Smooth muscle cell (in vitro differentiated cells): ENCODE results near the gene BCAR3. TPM values are rescaled to one million over a fixed set of nuclear protein-coding genes. Genes with fewer than 3 reads are reported as not detected.

Experiments used
- DNase-seq: peaks from one replicate; lab custom pipeline; 2025; ENCODE audit not compliant: unreplicated experiment; lab: John Stamatoyannopoulos, UW
- H2AFZ ChIP-seq: fragments of 200-600 bp; sonication (generic); 2 replicates; pipeline ENCODE4 v1.6.0; 2016; ENCODE audit warnings: antibody characterized with exemption, low read depth, mild to moderate bottlenecking
- H3F3A ChIP-seq: fragments of 200-600 bp; sonication (generic); 2 replicates; pipeline ENCODE4 v1.6.0; 2017; ENCODE audit warnings: antibody characterized with exemption, low read depth
- H3K27ac ChIP-seq: fragments of 200-600 bp; sonication (generic); 2 replicates; pipeline ENCODE4 v1.5.1; 2016; ENCODE audit warnings: low read depth, mild to moderate bottlenecking
- H3K27me3 ChIP-seq: fragments of 200-600 bp; sonication (generic); 2 replicates; pipeline ENCODE4 v1.6.1; 2016; ENCODE audit warnings: low read depth, mild to moderate bottlenecking
- H3K36me3 ChIP-seq: fragments of 200-600 bp; sonication (generic); 2 replicates; pipeline ENCODE4 v1.5.1; 2016; ENCODE audit warnings: low read depth
- H3K4me1 ChIP-seq: fragments of 200-600 bp; sonication (generic); 2 replicates; pipeline ENCODE4 v1.5.1; 2016; ENCODE audit warnings: low read depth
- H3K4me2 ChIP-seq: fragments of 200-600 bp; sonication (generic); 2 replicates; pipeline ENCODE4 v1.6.0; 2016; ENCODE audit warnings: mild to moderate bottlenecking
- H3K4me3 ChIP-seq: fragments of 200-600 bp; sonication (generic); 2 replicates; pipeline ENCODE4 v1.5.1; 2016; ENCODE audit warnings: mild to moderate bottlenecking
- H3K79me2 ChIP-seq: fragments of 200-600 bp; sonication (generic); 2 replicates; pipeline ENCODE4 v1.6.0; 2016; ENCODE audit warnings: low read depth, mild to moderate bottlenecking
- H3K9ac ChIP-seq: fragments of 200-600 bp; sonication (generic); 2 replicates; pipeline ENCODE4 v1.6.0; 2016; ENCODE audit warnings: low read depth
- H3K9me3 ChIP-seq: fragments of 200-600 bp; sonication (generic); replicated peaks from 2 replicates; pipeline ENCODE4 v1.5.1; 2016; ENCODE audit warnings: low read depth
- H4K20me1 ChIP-seq: fragments of 200-600 bp; sonication (generic); 2 replicates; pipeline ENCODE4 v1.6.0; 2016; ENCODE audit warnings: low read depth
- WGBS: methylation state at CpG from one replicate; pipeline ENCODE4 v1.1.7; 2016; ENCODE audit warnings: low lambda C conversion rate; 5-methylcytosine and 5-hydroxymethylcytosine counted together
- polyA plus RNA-seq: library from polyadenylated mRNA; unstranded; fragments of >200 nt; fragmentation: Nextera tagmentation; extraction: Ambion mirVana; gene quantifications from 2 replicates; pipeline ENCODE4 v1.2.1, GENCODE V29; 2016
- total RNA-seq: library from RNA; depleted of rRNA; stranded (reverse); fragments of >200 nt; gene quantifications from 2 replicates; pipeline ENCODE4 v1.2.3, GENCODE V29; 2014
- TF ChIP-seq, protein P1 (sequence below): fragments of 200-600 bp; sonication (generic); IDR thresholded peaks from 2 replicates; pipeline ENCODE4 v1.5.1; 2017; ENCODE audit warnings: borderline replicate concordance, mild to moderate bottlenecking, antibody characterized with exemption; ENCODE audit not compliant: insufficient read depth, poor library complexity, severe bottlenecking

BCAR3 gene
- total and polyA plus RNA-seq, 2 experiments from 2014 or later = 21.4 to 24.9 TPM

DNA sequence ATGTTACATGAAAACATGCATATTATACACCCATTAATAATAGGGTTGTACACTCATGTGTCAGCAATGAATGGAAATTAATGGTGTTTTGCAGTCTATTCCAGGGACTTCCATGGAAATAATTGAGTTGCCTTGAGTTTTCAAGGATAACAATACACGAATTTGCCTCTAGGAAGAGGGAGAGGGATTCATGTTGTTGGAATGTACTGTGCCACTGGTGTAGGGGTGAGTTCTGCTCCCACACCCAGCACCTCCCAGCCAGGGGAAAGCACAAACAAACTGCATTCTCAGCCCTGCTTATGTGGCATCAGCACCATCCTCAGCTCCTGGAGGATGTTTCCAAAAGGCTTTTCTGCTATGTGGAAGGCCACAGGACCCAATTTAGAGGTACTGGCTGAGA lies 57.8 kb downstream of the BCAR3 start:
- peak overlapping the region; percentile 28 for H3K27ac ChIP-seq
- no peak overlapping the region for H3K9ac ChIP-seq
- H3K9me3 ChIP-seq = no peaks in the 10 kb centered on the region
- no peak overlapping the region for H3K4me3 ChIP-seq
- no peak for DNase-seq
- no peaks in the 10 kb centered on the region for H3K27me3 ChIP-seq
- H3F3A ChIP-seq = peaks cover 15% of the 10 kb centered on the region
- 5% methylated on average over 1 of the region's 1 CpG for WGBS
- no peaks in the 10 kb centered on the region for H3K4me1 ChIP-seq
- TF ChIP-seq, protein P1, sequence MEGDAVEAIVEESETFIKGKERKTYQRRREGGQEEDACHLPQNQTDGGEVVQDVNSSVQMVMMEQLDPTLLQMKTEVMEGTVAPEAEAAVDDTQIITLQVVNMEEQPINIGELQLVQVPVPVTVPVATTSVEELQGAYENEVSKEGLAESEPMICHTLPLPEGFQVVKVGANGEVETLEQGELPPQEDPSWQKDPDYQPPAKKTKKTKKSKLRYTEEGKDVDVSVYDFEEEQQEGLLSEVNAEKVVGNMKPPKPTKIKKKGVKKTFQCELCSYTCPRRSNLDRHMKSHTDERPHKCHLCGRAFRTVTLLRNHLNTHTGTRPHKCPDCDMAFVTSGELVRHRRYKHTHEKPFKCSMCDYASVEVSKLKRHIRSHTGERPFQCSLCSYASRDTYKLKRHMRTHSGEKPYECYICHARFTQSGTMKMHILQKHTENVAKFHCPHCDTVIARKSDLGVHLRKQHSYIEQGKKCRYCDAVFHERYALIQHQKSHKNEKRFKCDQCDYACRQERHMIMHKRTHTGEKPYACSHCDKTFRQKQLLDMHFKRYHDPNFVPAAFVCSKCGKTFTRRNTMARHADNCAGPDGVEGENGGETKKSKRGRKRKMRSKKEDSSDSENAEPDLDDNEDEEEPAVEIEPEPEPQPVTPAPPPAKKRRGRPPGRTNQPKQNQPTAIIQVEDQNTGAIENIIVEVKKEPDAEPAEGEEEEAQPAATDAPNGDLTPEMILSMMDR = no peak
- H3K36me3 ChIP-seq = no peaks in the 10 kb centered on the region
- no peak overlapping the region for H2AFZ ChIP-seq
- no peak overlapping the region for H3K4me2 ChIP-seq
- H3K79me2 ChIP-seq = peaks cover 77% of the 10 kb centered on the region
- peaks cover 95% of the 10 kb centered on the region for H4K20me1 ChIP-seq

DNA sequence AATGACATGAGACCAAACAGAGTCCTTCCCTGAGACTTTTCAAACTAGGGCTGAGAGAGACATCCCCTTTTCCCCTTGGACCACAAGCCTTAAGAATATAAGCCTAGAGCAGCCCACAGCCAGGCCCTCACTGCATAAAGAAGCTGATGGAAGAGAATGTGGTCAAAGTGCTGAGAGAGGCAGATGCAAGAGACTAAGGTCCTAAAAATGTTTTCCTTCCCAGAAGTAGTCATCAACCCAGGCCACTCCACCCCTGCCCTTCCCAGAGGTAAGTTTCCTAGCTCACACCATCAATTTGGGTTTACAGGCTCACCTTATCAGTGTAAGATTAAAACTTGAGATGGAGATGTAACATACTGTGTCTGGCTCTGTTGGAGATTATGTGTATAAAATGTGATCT lies 58.2 kb downstream of the BCAR3 start:
- H3K4me2 ChIP-seq = peak overlapping the region; percentile 36
- H3K9me3 ChIP-seq = no peaks in the 10 kb centered on the region
- no peaks in the 10 kb centered on the region for H3K4me1 ChIP-seq
- H3K36me3 ChIP-seq = no peaks in the 10 kb centered on the region
- peaks cover 15% of the 10 kb centered on the region for H3F3A ChIP-seq
- H3K9ac ChIP-seq = no peak overlapping the region
- no peaks in the 10 kb centered on the region for H3K27me3 ChIP-seq
- H3K4me3 ChIP-seq = no peak overlapping the region
- H4K20me1 ChIP-seq = peaks cover 93% of the 10 kb centered on the region
- DNase-seq = no peak
- TF ChIP-seq, protein P1 = no peak
- peaks cover 77% of the 10 kb centered on the region for H3K79me2 ChIP-seq
- no peak overlapping the region for H2AFZ ChIP-seq
- H3K27ac ChIP-seq = peak overlapping the region; percentile 28

GRCh38 chr1:93621246-93621645 lies 60.4 kb downstream of the BCAR3 start:
- TF ChIP-seq, protein P1 = no peak
- no peak overlapping the region for H3K4me2 ChIP-seq
- no peak overlapping the region for H3K27ac ChIP-seq
- peaks cover 94% of the 10 kb centered on the region for H4K20me1 ChIP-seq
- H3K4me3 ChIP-seq = no peak overlapping the region
- H3K9ac ChIP-seq = no peak overlapping the region
- no peaks in the 10 kb centered on the region for H3K9me3 ChIP-seq
- H2AFZ ChIP-seq = no peak overlapping the region
- no peak for DNase-seq
- H3K79me2 ChIP-seq = peaks cover 77% of the 10 kb centered on the region
- peaks cover 18% of the 10 kb centered on the region for H3F3A ChIP-seq
- H3K36me3 ChIP-seq = no peaks in the 10 kb centered on the region
- H3K4me1 ChIP-seq = peaks cover 19% of the 10 kb centered on the region
- WGBS = 92% methylated on average over 5 of the region's 5 CpGs
- no peaks in the 10 kb centered on the region for H3K27me3 ChIP-seq

DNA sequence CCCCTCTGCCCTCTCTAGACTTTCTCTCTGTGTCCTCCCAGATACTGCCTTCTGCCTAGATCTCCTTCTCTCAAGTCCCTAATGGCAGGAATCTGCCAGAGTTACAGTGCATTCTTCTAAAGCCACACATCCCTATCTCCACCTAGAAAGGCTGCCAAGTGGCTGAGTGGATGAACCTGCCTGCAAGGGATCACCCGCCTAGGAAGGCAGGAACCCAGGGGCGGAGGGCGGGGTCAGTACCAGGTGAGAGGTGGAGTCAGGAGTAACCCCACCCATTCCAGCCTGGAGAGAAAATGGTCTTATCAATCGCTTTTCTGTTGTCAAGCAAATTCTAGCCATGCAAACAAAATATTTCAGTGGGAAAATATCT lies 60.8 kb downstream of the BCAR3 start:
- peaks cover 94% of the 10 kb centered on the region for H4K20me1 ChIP-seq

More for the DNA sequence above, 60.8 kb downstream of the BCAR3 start:
- Histone ChIP-seq H3K4me1 (peaks cover 23% of the 10 kb centered on the region), H3K79me2 (peaks cover 73% of the 10 kb centered on the region), H3K4me3 (no peak overlapping the region), H3K9ac (no peak overlapping the region), H3K36me3 (no peaks in the 10 kb centered on the region), H3K27ac (no peak overlapping the region), H3K27me3 (no peaks in the 10 kb centered on the region), H3K9me3 (no peaks in the 10 kb centered on the region), H3F3A (peaks cover 20% of the 10 kb centered on the region), H2AFZ (no peak overlapping the region), H3K4me2 (no peak overlapping the region)
- no peak for DNase-seq
- WGBS = 92% methylated on average over 4 of the region's 4 CpGs
- TF ChIP-seq, protein P1 = no peak
